GM12801 (cell line): ENCODE measurements around the gene ARHGEF11.

Source experiments
- TF ChIP-seq, protein P1 (sequence below): IDR thresholded peaks from one replicate; pipeline ENCODE4 v1.5.1; 2011; ENCODE audit warnings: control low read depth; ENCODE audit not compliant: insufficient read length; ENCODE audit errors: extremely low read depth

The ARHGEF11 gene

DNA sequence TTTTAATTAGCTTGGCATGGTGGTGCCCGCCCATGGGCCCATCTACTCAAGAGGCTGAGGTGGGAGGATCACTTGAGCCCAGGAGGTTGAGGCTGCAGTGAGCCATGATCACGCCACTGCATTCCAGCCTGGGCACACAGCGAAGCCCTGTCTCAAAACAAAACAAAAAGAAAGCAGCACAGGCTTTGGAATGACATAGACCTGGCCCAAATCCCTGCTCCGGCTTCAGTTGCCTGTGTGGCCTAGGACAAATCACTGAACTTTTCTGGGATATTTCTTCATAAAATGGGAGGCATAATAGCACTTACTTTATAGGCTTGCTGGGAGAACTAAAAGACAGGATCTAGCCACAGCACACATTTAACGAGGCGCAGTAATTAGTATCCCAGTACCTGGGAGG lies 149.6 kb downstream of the ARHGEF11 start:
- TF ChIP-seq, protein P1, sequence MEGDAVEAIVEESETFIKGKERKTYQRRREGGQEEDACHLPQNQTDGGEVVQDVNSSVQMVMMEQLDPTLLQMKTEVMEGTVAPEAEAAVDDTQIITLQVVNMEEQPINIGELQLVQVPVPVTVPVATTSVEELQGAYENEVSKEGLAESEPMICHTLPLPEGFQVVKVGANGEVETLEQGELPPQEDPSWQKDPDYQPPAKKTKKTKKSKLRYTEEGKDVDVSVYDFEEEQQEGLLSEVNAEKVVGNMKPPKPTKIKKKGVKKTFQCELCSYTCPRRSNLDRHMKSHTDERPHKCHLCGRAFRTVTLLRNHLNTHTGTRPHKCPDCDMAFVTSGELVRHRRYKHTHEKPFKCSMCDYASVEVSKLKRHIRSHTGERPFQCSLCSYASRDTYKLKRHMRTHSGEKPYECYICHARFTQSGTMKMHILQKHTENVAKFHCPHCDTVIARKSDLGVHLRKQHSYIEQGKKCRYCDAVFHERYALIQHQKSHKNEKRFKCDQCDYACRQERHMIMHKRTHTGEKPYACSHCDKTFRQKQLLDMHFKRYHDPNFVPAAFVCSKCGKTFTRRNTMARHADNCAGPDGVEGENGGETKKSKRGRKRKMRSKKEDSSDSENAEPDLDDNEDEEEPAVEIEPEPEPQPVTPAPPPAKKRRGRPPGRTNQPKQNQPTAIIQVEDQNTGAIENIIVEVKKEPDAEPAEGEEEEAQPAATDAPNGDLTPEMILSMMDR = no peak

DNA sequence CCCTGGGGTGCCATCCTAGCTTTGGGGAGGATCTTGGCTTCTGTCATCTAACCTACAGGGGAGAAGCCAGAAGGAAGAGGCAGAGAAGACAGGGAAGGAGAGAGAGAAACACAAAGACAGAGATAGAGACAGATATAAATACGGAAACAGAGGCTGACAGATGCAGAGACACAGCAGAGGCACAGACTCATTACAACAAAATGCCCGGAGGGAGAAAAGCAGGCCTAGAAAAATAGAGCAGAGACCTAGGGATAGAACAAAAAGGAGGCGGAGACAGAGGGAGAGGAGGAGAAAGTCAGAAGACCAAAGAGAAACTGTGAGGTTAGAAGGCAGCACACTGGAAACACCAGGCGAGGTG lies 150.1 kb downstream of the ARHGEF11 start:
- TF ChIP-seq, protein P1 = no peak

DNA sequence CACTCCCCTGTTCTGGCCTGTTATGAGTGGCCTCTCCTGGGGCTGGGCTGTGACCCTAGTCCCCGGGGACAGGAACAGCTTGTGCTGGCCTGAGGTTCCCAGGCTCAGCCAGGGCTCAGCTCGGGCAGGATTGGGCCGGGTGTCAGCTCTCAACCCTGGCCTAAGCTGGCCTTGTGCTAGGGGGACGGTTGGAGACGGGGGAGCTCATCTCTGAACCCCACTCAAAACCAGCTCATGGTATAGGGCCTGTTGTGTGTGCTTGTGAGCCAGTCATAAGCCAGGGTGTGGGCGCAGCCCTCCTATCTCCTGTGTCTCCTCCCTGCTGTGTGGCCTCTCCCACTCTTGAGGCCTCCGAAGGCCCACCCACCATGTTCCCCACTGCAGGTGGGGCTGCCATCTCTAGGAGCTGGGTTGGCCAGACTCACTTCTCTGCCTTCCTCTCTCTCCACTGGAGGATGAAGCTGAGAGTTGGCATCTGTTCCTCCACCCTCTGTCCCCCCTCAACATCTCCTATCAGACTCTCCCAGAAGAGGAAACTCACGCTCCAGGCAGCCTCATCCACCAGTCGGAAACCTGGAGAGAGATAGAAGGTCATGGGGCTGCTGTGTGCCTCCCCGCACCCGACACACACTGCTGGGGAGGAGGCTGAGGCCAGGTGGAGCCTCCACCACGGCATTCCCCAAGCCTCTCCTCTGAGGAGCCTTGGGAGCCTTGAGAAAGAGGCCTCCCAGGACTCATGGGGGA lies 150.7 kb downstream of the ARHGEF11 start:
- TF ChIP-seq, protein P1 = no peak

DNA sequence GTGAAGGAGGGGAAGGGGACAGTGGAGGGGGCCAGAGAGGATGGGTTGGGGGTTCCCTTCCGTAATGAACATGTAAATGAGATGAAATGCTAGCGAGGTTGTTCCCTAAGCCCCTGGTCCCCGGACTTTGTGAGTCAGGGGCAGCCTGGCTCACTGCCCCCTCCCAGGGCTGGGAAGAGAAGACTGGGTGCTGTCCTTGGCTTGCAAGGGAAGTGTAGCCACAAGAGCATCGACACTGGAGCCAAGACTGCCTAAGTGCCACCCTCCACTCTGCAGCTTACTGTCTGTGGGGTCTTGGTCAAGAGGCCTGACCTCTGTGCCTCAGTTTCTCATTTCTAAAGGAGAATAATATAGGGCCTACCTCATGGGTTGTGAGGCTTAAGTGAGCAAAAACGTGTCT lies 151.5 kb downstream of the ARHGEF11 start:
- TF ChIP-seq, protein P1 = no peak

DNA sequence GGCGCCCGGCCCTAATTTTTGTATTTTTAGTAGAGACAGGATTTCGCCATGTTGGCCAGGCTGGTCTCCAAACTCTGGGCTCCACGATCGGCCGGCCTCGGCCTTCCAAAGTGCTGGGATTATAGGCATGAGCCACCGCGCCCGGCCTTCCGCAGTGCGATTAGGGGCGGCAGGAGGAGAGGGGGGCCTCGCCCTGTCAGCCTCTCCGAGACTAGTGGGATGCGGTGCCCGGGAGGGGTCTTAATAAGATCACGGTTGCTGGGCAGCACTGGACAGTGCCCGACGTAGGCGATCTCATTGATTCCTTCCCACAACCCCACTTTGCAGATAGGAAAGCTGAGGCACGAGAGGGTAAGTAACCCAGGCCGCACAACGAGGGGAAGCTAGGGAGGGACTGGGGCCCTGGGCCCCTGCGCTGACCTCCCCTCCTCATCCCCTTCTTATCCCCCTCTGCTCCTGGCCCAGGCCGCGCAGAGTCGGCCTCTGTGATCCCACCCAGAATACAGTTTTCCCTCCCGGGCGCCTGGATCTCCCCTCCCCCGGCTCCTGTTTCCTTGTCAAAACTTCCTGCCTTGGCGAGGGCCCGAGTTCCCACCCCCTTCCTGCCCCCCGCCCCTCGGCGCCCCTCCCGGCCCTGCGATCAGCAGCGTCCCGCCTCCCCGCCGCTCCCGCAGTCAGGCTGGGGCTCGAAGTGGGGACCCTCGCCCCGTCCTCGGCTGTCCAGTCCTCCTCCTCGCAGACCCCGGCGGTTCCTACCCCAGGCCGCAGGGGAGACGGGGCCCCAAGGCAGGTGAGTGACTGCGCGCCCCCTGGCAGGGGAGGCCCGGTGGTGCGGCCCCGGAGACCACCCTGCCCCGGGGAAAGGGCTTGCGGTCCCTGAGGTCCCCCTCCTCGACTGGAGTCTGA lies 152.2 kb downstream of the ARHGEF11 start, which contains the start of gene PEAR1:
PEAR1 (plus strand) TSS at position 671 of the 906 bp plus-strand sequence. CDS start 10,209 bp downstream, outside the sequence.
- TF ChIP-seq, protein P1 = no peak

DNA sequence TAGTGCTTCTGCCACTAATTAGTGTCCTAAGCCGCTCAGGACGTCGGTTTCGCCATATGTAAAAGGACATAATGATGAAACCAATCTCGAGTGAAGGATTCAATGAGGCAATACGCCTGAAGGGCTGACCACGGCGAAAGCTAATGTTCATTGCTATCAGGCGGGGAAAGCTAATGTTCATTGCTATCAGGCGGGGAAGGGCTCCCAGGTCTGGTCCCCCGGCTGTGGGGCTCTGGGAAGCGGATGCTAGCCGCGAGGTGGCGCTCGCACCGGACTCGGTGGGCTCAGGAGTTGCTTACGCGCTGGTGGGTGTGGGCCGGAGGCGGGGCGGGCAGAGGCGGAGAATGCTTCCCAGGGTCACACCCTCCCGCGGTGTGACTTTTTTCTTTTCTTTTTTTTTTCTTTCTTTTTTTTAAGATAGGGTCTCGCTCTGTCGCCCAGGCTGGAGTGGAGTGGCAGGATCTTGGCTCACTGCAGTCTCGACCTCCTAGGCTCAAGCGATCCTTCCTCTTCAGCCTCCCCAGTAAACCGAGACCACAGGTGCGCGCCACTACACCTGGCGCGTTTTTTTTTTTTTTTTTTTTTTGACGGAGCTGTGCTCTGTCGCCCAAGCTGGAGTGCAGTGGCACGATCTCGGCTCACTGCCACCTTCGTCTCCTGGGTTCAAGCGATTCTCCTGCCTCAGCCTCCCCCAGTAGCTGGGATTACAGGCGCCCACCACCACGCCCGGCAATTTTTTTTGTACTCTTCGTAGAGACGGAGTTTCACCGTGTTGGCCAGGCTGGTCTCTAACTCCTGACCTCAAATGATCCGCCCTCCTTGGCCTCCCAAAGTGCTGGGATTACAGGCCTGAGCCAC lies 153.1 kb downstream of the ARHGEF11 start:
- TF ChIP-seq, protein P1 = no peak
